Fibroblast of villous mesenchyme (primary cell): ENCODE data around the gene MMP15. TPM values are rescaled to one million over a fixed set of nuclear protein-coding genes. Genes with fewer than 3 reads are reported as not detected.

Source experiments
- DNase-seq: peaks from one replicate; pipeline ENCODE4 v3.0.0-alpha.2; 2010; ENCODE audit warnings: low read depth
- H3K4me3 ChIP-seq: 2 replicates; pipeline ENCODE4 v1.5.1; 2011; ENCODE audit warnings: low read depth, mild to moderate bottlenecking, low read length
- CTCF ChIP-seq: IDR thresholded peaks from 2 replicates; pipeline ENCODE4 v1.5.1; 2012; ENCODE audit warnings: low read depth, mild to moderate bottlenecking, low read length; ENCODE audit not compliant: insufficient read depth
- total RNA-seq: library from RNA; depleted of rRNA; stranded (reverse); fragments of >200 nt; gene quantifications from 2 replicates; pipeline ENCODE4 v1.2.3, GENCODE V29; 2012

MMP15 gene
- total RNA-seq, 1 donor = 2.6 TPM

- no peak for DNase-seq
- TF ChIP-seq CTCF = no peak
- H3K4me3 ChIP-seq = no peak overlapping the region
Measured at GRCh38 chr16:58082381-58082780, 56.8 kb downstream of the MMP15 start.

GRCh38 chr16:58084635-58085034, 59.1 kb downstream of the MMP15 start:
- no peak for TF ChIP-seq CTCF
- DNase-seq = no peak
- H3K4me3 ChIP-seq = no peak overlapping the region

- no peak for TF ChIP-seq CTCF
- no peak overlapping the region for H3K4me3 ChIP-seq
- no peak for DNase-seq
Measured at GRCh38 chr16:58085171-58085570, 59.6 kb downstream of the MMP15 start.

GRCh38 chr16:58085584-58086251, 60.2 kb downstream of the MMP15 start:
- no peak for TF ChIP-seq CTCF
- no peak for DNase-seq

GRCh38 chr16:58086381-58087208, 61.0 kb downstream of the MMP15 start:
- no peak for DNase-seq
- TF ChIP-seq CTCF = no peak
- no peak overlapping the region for H3K4me3 ChIP-seq

More at GRCh38 chr16:58085584-58086251, 60.2 kb downstream of the MMP15 start:
- no peak overlapping the region for H3K4me3 ChIP-seq

- no peak for DNase-seq
- no peak overlapping the region for H3K4me3 ChIP-seq
- no peak for TF ChIP-seq CTCF
Measured at GRCh38 chr16:58087209-58087913, 61.8 kb downstream of the MMP15 start.
